T-cell (primary cell): ENCODE measurements around the gene ACKR3. TPM values are rescaled to one million over a fixed set of nuclear protein-coding genes. Genes with fewer than 3 reads are reported as not detected.

Experiments used
- ATAC-seq, 4 experiments: fragments of 200-7000 bp in 3 of 4; fragments of 150-1000 bp in 1 of 4; cut with Tn5 transposase; replicated peaks in 1 of 4; 1 replicate in 3 of 4; 2 replicates in 1 of 4; pipeline ENCODE4 v1.10.0; 2021; ENCODE audit warnings: moderate library complexity in 3 of 4, mild to moderate bottlenecking in 2 of 4, moderate number of reproducible peaks in 1 of 4
- CTCF ChIA-PET, 2 donors: fragments of 300-600 bp; sonication (Branson Sonifier 250); formaldehyde crosslinking; loops; one replicate each; lab custom pipeline; 2022; ENCODE audit warnings: antibody characterized with exemption in 2 of 2; lab: Charles Lee
- POLR2A ChIA-PET, 2 donors: fragments of 300-600 bp; sonication (Branson Sonifier 250); formaldehyde crosslinking; loops; one replicate each; lab custom pipeline; 2022; ENCODE audit warnings: antibody characterized with exemption in 2 of 2; lab: Charles Lee
- DNase-seq, 35 experiments: peaks; one replicate each; pipeline versions ENCODE4 v3.0.0 to v3.0.0-alpha.2; 2013 to 2023
- H3K27ac ChIP-seq: one replicate; pipeline ENCODE4 v1.5.1; 2013; ENCODE audit warnings: low read length
- H3K27me3 ChIP-seq, 2 experiments: replicated peaks in 1 of 2; 1 replicate in 1 of 2; 2 replicates in 1 of 2; pipeline versions ENCODE4 v1.6.1 to v1.7.0; 2013; ENCODE audit warnings: low read length in 1 of 2, mixed read lengths in 1 of 2; ENCODE audit not compliant: control insufficient read depth in 2 of 2, insufficient read depth in 2 of 2; ENCODE audit errors: extremely low read depth in 1 of 2
- H3K36me3 ChIP-seq, 2 donors: 1 replicate in 1 of 2; 2 replicates in 1 of 2; pipeline versions ENCODE4 v1.6.1 to v1.7.0; 2013; ENCODE audit warnings: low read length in 1 of 2; ENCODE audit not compliant: control insufficient read depth in 2 of 2, insufficient read depth in 1 of 2; ENCODE audit errors: extremely low read depth in 1 of 2
- H3K4me1 ChIP-seq, 2 experiments: 1 replicate in 1 of 2; 2 replicates in 1 of 2; pipeline versions ENCODE4 v1.6.1 to v1.7.0; 2013; ENCODE audit warnings: low read length in 2 of 2, mixed read lengths in 1 of 2; ENCODE audit not compliant: insufficient read depth in 2 of 2, control insufficient read depth in 1 of 2; ENCODE audit errors: extremely low read depth in 1 of 2
- H3K4me3 ChIP-seq, 2 donors: 1 replicate in 1 of 2; 2 replicates in 1 of 2; pipeline versions ENCODE4 v1.5.1 to v1.7.0; 2013; ENCODE audit warnings: mild to moderate bottlenecking in 2 of 2, low read length in 1 of 2, moderate library complexity in 1 of 2; ENCODE audit not compliant: control insufficient read depth in 1 of 2; ENCODE audit errors: extremely low read depth in 1 of 2
- H3K9me3 ChIP-seq: 2 replicates; pipeline ENCODE4 v1.7.0; 2013
- H3K27ac Mint-ChIP-seq, 2 donors: one replicate each; pipeline ENCODE4 v1.8.0; 2020 to 2021; ENCODE audit warnings: mild to moderate bottlenecking in 2 of 2, mixed read lengths in 2 of 2
- H3K27me3 Mint-ChIP-seq, 2 donors: one replicate each; pipeline ENCODE4 v1.8.0; 2021 to 2022; ENCODE audit warnings: mixed read lengths in 2 of 2
- H3K36me3 Mint-ChIP-seq: one replicate; pipeline ENCODE4 v1.8.0; 2021; ENCODE audit warnings: mixed read lengths
- H3K4me1 Mint-ChIP-seq, 3 donors: one replicate each; pipeline ENCODE4 v1.8.0; 2020 to 2022; ENCODE audit warnings: mixed read lengths in 3 of 3, mild to moderate bottlenecking in 1 of 3
- H3K4me3 Mint-ChIP-seq, 3 donors: one replicate each; pipeline ENCODE4 v1.8.0; 2020 to 2022; ENCODE audit warnings: mild to moderate bottlenecking in 3 of 3, mixed read lengths in 3 of 3, moderate library complexity in 3 of 3
- H3K9me3 Mint-ChIP-seq, 3 donors: one replicate each; pipeline ENCODE4 v1.8.0; 2020 to 2022; ENCODE audit warnings: mixed read lengths in 3 of 3
- WGBS: methylation state at CpG from one replicate; pipeline ENCODE4 v1.1.5; 2013; ENCODE audit warnings: missing lambda C conversion rate; ENCODE audit not compliant: insufficient coverage; 5-methylcytosine and 5-hydroxymethylcytosine counted together
- total RNA-seq, 35 experiments: library from RNA in 6 of 35; stranded (reverse) in 6 of 35; fragments of 120-200 nt in 1 of 35; gene quantifications; one replicate each; pipeline versions ENCODE4 v1.2.1 to v1.2.4 and lab custom pipeline; 2013 to 2026

The ACKR3 gene
- total RNA-seq, 5 donors from 2014 or later (not counting 1 experiment from before 2014, with no cell fraction given): 3.3 to 6.9 (median 4.5) TPM

DNA sequence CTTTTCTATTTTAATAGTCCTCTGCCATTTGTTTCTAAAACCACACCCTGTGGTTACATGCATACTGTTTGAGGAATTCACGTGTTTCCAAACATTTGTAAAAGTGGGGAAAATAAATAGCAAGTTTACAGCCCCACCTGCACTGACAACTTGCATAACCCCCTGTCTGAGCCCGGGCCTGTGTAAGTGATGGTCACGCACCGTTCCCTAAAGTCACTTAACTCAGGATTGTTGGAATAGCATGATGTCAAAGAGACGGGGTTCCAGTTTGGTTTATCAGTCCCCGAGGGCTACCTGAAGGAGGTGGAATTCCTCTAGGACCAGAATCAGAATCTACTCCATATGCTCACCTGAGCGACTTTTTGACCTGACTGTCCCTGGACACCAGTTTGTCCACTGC, 30.5 kb downstream of the ACKR3 start:
- POLR2A ChIA-PET: no interaction called here
- H3K4me1 ChIP-seq: peaks cover 0 to 2% of the 10 kb centered on the region in 2 experiments
- CTCF ChIA-PET: no interaction called here
- no peak overlapping the region for H3K4me3 ChIP-seq
- no peak overlapping the region for H3K27ac Mint-ChIP-seq
- H3K9me3 Mint-ChIP-seq: no peaks in the 10 kb centered on the region
- H3K27me3 ChIP-seq: peaks cover 0 to 12% of the 10 kb centered on the region in 2 experiments
- H3K4me1 Mint-ChIP-seq: peaks cover 0 to 6% (median 3%) of the 10 kb centered on the region in 3 donors
- H3K27ac ChIP-seq: no peak overlapping the region
- WGBS: 100% methylated on average over 1 of the region's 7 CpGs
- no peaks in the 10 kb centered on the region for H3K36me3 Mint-ChIP-seq
- no peaks in the 10 kb centered on the region for H3K9me3 ChIP-seq
- DNase-seq (no peak), ATAC-seq (no peak)
- H3K36me3 ChIP-seq: no peaks in the 10 kb centered on the region
- H3K4me3 Mint-ChIP-seq: no peak overlapping the region
- H3K27me3 Mint-ChIP-seq: peaks cover 13 to 20% of the 10 kb centered on the region in 2 donors

- Mint-ChIP-seq H3K36me3 (no peaks in the 10 kb centered on the region), H3K27me3 (peaks cover 20 to 25% of the 10 kb centered on the region in 2 donors), H3K27ac (no peak overlapping the region), H3K4me3 (no peak overlapping the region), H3K4me1 (peaks cover 0 to 8% (median 7%) of the 10 kb centered on the region in 3 donors), H3K9me3 (no peaks in the 10 kb centered on the region)
- H3K4me1 ChIP-seq: peaks cover 0 to 3% of the 10 kb centered on the region in 2 experiments
- H3K9me3 ChIP-seq: no peaks in the 10 kb centered on the region
- no peak for ATAC-seq
- H3K27me3 ChIP-seq: peaks cover 0 to 20% of the 10 kb centered on the region in 2 experiments
- no peak for DNase-seq
- H3K27ac ChIP-seq: no peak overlapping the region
- ChIA-PET POLR2A (no interaction called here), CTCF (no interaction called here)
- H3K4me3 ChIP-seq: no peak overlapping the region
- no CpG with 5 or more reads among the region's 9 CpGs for WGBS
- no peaks in the 10 kb centered on the region for H3K36me3 ChIP-seq
Observed at GRCh38 chr2:236600892-236601291, 31.3 kb downstream of the ACKR3 start.

DNA sequence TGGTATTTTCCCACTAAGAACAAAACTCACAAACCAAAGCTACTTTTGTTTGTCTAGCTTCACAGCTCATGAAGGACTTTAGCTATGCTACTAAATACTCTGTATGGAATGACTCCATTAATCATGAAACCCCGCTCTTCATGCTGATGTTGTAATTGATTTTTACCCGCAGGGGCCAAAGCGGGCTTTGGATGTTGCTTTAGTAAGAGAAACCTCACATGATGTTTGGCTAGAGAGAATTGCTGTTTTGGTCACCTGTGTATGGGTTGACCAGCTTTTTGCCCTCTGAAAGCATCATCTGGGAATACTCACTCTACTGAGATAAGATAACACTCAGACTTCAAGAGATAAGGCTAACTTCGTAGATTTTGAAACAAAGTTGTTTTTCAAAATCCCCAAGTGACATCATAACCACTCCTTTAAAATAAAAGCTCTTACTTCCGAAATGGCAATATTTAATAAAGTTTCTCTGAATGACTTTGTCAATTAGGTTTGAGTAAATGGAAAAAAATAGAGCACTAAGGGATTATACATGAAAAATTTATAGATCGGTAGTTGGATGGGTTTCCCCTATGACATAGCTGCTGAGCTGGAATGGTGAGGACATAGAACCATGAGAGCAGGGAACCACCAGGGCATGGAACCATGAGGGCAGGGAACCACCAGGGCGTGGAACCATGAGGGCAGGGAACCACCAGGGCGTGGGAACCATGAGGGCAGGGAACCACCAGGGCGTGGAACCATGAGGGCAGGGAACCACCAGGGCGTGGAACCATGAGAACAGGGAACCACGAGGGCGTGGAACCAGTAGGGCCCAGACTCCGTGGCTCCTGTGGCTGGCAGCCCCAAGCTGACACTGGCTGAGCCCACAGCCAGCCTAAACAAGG, 31.9 kb downstream of the ACKR3 start:
- ChIA-PET CTCF (no interaction called here), POLR2A (no interaction called here)
- DNase-seq (no peak), ATAC-seq (no peak)
- Mint-ChIP-seq H3K4me3 (no peak overlapping the region), H3K27me3 (peaks cover 27 to 31% of the 10 kb centered on the region in 2 donors), H3K27ac (no peak overlapping the region), H3K36me3 (no peaks in the 10 kb centered on the region), H3K4me1 (peaks cover 0 to 8% (median 7%) of the 10 kb centered on the region in 3 donors), H3K9me3 (no peaks in the 10 kb centered on the region)
- H3K27ac ChIP-seq: no peak overlapping the region
- peaks cover 0 to 5% of the 10 kb centered on the region in 2 experiments for H3K4me1 ChIP-seq
- 71% methylated on average over 11 of the region's 13 CpGs for WGBS
- H3K36me3 ChIP-seq: no peaks in the 10 kb centered on the region
- H3K4me3 ChIP-seq: no peak overlapping the region
- H3K9me3 ChIP-seq: no peaks in the 10 kb centered on the region
- H3K27me3 ChIP-seq: peaks cover 0 to 26% of the 10 kb centered on the region in 2 experiments

DNA sequence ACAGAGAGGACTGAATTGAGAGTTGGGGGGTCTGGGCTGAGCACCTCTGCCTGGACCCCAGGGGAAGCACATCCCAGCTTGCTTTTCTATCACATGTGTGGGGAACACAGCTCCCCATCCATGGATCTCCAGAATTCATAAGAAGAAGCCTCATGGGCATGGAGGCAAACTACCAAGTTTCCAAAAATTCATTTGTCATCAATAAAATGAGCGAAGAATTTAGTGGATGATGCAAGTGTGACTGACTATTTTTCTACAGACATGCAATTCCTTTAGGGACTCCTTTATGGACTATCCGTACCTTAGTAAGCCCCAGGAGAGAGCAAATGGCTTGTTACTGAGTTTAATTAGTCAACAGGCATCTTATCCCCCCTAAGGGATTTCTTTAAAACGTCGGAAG, 33.1 kb downstream of the ACKR3 start:
- DNase-seq (no peak), ATAC-seq (no peak)
- ChIA-PET CTCF (no interaction called here), POLR2A (no interaction called here)
- WGBS: no CpG with 5 or more reads among the region's 4 CpGs
- no peak overlapping the region for H3K27ac Mint-ChIP-seq
- Histone ChIP-seq H3K4me1 (peaks cover 0 to 17% of the 10 kb centered on the region in 2 experiments), H3K9me3 (no peaks in the 10 kb centered on the region), H3K27me3 (peaks cover 0 to 37% of the 10 kb centered on the region in 2 experiments), H3K4me3 (no peak overlapping the region), H3K27ac (no peak overlapping the region), H3K36me3 (no peaks in the 10 kb centered on the region)
- H3K27me3 Mint-ChIP-seq: peaks cover 32 to 35% of the 10 kb centered on the region in 2 donors
- H3K4me1 Mint-ChIP-seq: peaks cover 0 to 8% (median 7%) of the 10 kb centered on the region in 3 donors
- no peak overlapping the region for H3K4me3 Mint-ChIP-seq
- H3K36me3 Mint-ChIP-seq: no peaks in the 10 kb centered on the region
- H3K9me3 Mint-ChIP-seq: no peaks in the 10 kb centered on the region

DNA sequence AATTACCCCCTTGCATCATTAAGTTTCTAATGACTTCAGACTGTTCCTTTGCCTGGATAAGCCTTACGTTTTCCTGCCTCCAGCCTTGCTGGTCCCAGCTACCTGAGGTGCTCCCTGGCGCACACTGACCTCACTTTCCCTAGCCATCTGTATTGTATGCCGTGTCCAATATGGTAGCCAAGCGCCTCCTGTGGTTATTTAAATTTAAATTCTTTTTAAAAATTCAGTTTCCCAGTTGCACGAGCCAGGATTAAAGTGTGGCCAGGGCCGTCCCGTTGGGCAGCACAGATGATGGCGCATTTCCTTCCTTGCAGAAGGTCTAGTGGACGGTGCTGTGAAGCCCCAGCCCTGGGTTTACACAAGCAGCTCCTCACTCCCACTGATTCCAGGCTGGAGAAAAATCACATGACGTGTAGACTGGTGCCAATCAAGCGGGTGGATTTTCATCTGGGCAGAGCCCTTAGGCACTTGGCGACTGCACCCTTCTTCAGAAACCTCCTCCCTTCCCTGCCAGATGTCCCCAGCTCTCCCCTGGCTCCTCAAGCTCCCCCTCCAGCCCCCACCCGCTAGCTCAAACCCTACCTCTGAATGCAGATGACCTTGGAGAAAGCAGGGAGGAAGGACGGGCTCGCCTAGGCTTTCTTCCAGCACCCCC, 33.9 kb downstream of the ACKR3 start:
- DNase-seq (no peak), ATAC-seq (no peak)
- Histone ChIP-seq H3K36me3 (no peaks in the 10 kb centered on the region), H3K27me3 (peaks cover 0 to 43% of the 10 kb centered on the region in 2 experiments), H3K9me3 (no peaks in the 10 kb centered on the region), H3K27ac (no peak overlapping the region), H3K4me1 (peaks cover 0 to 23% of the 10 kb centered on the region in 2 experiments), H3K4me3 (no peak overlapping the region)
- ChIA-PET CTCF (no interaction called here), POLR2A (no interaction called here)
- H3K36me3 Mint-ChIP-seq: no peaks in the 10 kb centered on the region
- WGBS: 88% methylated on average over 10 of the region's 15 CpGs
- no peak overlapping the region for H3K4me3 Mint-ChIP-seq
- peaks cover 32 to 35% of the 10 kb centered on the region in 2 donors for H3K27me3 Mint-ChIP-seq
- no peaks in the 10 kb centered on the region for H3K9me3 Mint-ChIP-seq
- peaks cover 0 to 8% (median 7%) of the 10 kb centered on the region in 3 donors for H3K4me1 Mint-ChIP-seq
- no peak overlapping the region for H3K27ac Mint-ChIP-seq

DNA sequence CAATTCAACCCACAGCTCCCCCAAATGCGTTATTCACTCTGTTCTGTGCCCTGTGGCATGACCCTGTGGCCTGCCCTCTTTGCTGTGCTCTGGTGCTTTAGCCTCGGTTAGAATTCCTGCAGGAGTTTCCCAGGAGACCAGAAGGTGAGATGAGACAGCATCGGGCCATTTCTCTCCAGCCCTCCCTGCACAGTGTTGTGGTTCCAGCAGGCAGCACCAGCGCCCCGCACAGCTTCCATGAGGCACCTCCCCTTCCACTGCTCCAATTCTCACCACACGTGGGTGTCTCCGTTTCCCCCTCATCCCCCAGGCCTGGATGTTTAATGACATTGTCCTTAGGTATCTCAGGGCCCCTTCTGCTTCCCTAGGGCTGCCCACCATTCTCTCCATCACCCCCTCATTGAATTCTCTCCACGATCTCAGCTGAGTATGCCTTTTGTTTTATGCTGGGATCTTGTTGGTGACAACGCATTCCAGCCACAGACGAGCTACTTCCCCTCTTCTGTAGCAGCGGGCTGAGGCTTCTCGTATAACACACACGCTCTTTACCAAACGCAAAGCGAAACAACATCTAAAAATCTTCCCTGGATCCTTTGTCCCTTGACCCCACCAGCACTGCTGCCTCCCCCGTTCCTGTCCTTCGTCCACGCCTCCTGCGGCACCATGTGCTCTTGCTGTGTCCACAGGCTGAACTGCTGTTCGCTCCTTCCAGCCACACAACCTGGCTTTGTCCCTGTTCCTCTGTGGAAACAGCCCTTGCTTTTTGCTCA, 35.1 kb downstream of the ACKR3 start:
- Mint-ChIP-seq H3K36me3 (no peaks in the 10 kb centered on the region), H3K27me3 (peaks cover 32 to 37% of the 10 kb centered on the region in 2 donors), H3K27ac (no peak overlapping the region), H3K4me1 (peaks cover 0 to 8% (median 7%) of the 10 kb centered on the region in 3 donors), H3K4me3 (no peak overlapping the region), H3K9me3 (no peaks in the 10 kb centered on the region)
- 48% methylated on average over 19 of the region's 20 CpGs for WGBS
- ChIA-PET POLR2A (no interaction called here), CTCF (no interaction called here)
- Histone ChIP-seq H3K36me3 (no peaks in the 10 kb centered on the region), H3K9me3 (no peaks in the 10 kb centered on the region), H3K4me1 (peaks cover 0 to 23% of the 10 kb centered on the region in 2 experiments), H3K27ac (no peak overlapping the region), H3K4me3 (no peak overlapping the region), H3K27me3 (peaks cover 0 to 43% of the 10 kb centered on the region in 2 experiments)
- DNase-seq: no peak
- ATAC-seq: no peak
